Cardiac muscle cell (in vitro differentiated cells and primary cell): ENCODE data around the gene SYNE3. TPM values are rescaled to one million over a fixed set of nuclear protein-coding genes. Genes with fewer than 3 reads are reported as not detected.

Experiments used
- DNase-seq, 2 donors: peaks; one replicate each; pipeline versions ENCODE4 v3.0.0 to v3.0.0-alpha.2; 2010 to 2017; ENCODE audit warnings: low read depth in 1 of 2, low spot score in 1 of 2
- H3K27ac ChIP-seq: fragments of 200-600 bp; sonication (generic); 2 replicates; pipeline ENCODE4 v1.5.1; 2016
- H3K27me3 ChIP-seq: fragments of 200-600 bp; sonication (generic); 2 replicates; pipeline ENCODE4 v1.6.0; 2016; ENCODE audit warnings: control low read depth
- H3K36me3 ChIP-seq: fragments of 200-600 bp; sonication (generic); 2 replicates; pipeline ENCODE4 v1.5.1; 2016; ENCODE audit warnings: control low read depth
- H3K4me1 ChIP-seq: fragments of 200-600 bp; sonication (generic); 2 replicates; pipeline ENCODE4 v1.8.1; 2017; ENCODE audit warnings: low read depth, mild to moderate bottlenecking, mixed run types
- H3K4me3 ChIP-seq: fragments of 200-600 bp; sonication (generic); 2 replicates; pipeline ENCODE4 v1.5.1; 2016; ENCODE audit warnings: mild to moderate bottlenecking
- H3K9me3 ChIP-seq: fragments of 200-600 bp; sonication (generic); 2 replicates; pipeline ENCODE4 v1.5.1; 2017; ENCODE audit warnings: low read depth, mild to moderate bottlenecking, control low read depth
- CTCF ChIP-seq: IDR thresholded peaks from 2 replicates; pipeline ENCODE4 v1.5.1; 2012; ENCODE audit warnings: low read depth, mild to moderate bottlenecking, low read length
- polyA plus RNA-seq: library from polyadenylated mRNA; unstranded; fragments of >200 nt; fragmentation: Nextera tagmentation; extraction: Ambion mirVana; gene quantifications from 2 replicates; pipeline ENCODE4 v1.2.1, GENCODE V29; 2016
- total RNA-seq: library from RNA; depleted of rRNA; stranded (reverse); fragments of >200 nt; gene quantifications from 2 replicates; pipeline ENCODE4 v1.2.3, GENCODE V29; 2016

Gene SYNE3
- total and polyA plus RNA-seq, 2 experiments from 2014 or later, result 0.09 to 2.0 TPM

- DNase-seq, result no peak
- no peak for TF ChIP-seq CTCF
- Histone ChIP-seq H3K4me1 (no peaks in the 10 kb centered on the region), H3K27me3 (no peaks in the 10 kb centered on the region), H3K4me3 (no peak overlapping the region), H3K27ac (no peak overlapping the region), H3K36me3 (no peaks in the 10 kb centered on the region), H3K9me3 (no peaks in the 10 kb centered on the region)
These were observed 7.0 kb downstream of the SYNE3 start for GRCh38 chr14:95509495-95509894.

GRCh38 chr14:95508377-95508776, 8.1 kb downstream of the SYNE3 start:
- H3K4me1 ChIP-seq, result no peaks in the 10 kb centered on the region
- no peaks in the 10 kb centered on the region for H3K9me3 ChIP-seq
- no peaks in the 10 kb centered on the region for H3K36me3 ChIP-seq
- no peak overlapping the region for H3K4me3 ChIP-seq
- TF ChIP-seq CTCF, result no peak
- no peaks in the 10 kb centered on the region for H3K27me3 ChIP-seq
- no peak for DNase-seq
- H3K27ac ChIP-seq, result no peak overlapping the region

GRCh38 chr14:95507701-95508103, 8.7 kb downstream of the SYNE3 start:
- H3K36me3 ChIP-seq, result no peaks in the 10 kb centered on the region
- H3K9me3 ChIP-seq, result no peaks in the 10 kb centered on the region
- DNase-seq, result peak in 1 of 2 donors; percentile 74
- no peak overlapping the region for H3K4me3 ChIP-seq
- no peak for TF ChIP-seq CTCF
- H3K27me3 ChIP-seq, result no peaks in the 10 kb centered on the region
- H3K27ac ChIP-seq, result no peak overlapping the region
- H3K4me1 ChIP-seq, result no peaks in the 10 kb centered on the region

GRCh38 chr14:95507174-95507573, 9.3 kb downstream of the SYNE3 start:
- no peaks in the 10 kb centered on the region for H3K9me3 ChIP-seq
- DNase-seq, result peak in 1 of 2 donors; percentile 97
- no peaks in the 10 kb centered on the region for H3K4me1 ChIP-seq
- no peaks in the 10 kb centered on the region for H3K36me3 ChIP-seq
- no peak overlapping the region for H3K4me3 ChIP-seq
- H3K27me3 ChIP-seq, result no peaks in the 10 kb centered on the region
- no peak for TF ChIP-seq CTCF
- no peak overlapping the region for H3K27ac ChIP-seq

- TF ChIP-seq CTCF, result no peak
- Histone ChIP-seq H3K27me3 (no peaks in the 10 kb centered on the region), H3K36me3 (no peaks in the 10 kb centered on the region), H3K27ac (no peak overlapping the region), H3K4me1 (no peaks in the 10 kb centered on the region), H3K4me3 (no peak overlapping the region), H3K9me3 (no peaks in the 10 kb centered on the region)
- no peak for DNase-seq
These were observed 11.3 kb downstream of the SYNE3 start for GRCh38 chr14:95505030-95505589.
